H9 (cell line): ENCODE data around the gene H6PD. TPM values are rescaled to one million over a fixed set of nuclear protein-coding genes. Genes with fewer than 3 reads are reported as not detected.

Experiments used
- DNase-seq: peaks from one replicate; pipeline ENCODE4 v3.0.0-alpha.2; 2017
- H2AFZ ChIP-seq: one replicate; pipeline ENCODE4 v1.6.1; 2013; ENCODE audit warnings: mild to moderate bottlenecking, low read length, control low read depth, moderate library complexity
- H2AK5ac ChIP-seq: 2 replicates; pipeline ENCODE4 v1.6.1; 2013; ENCODE audit warnings: low read length, control low read depth, mixed read lengths; ENCODE audit not compliant: insufficient read length
- H2BK120ac ChIP-seq: one replicate; pipeline ENCODE4 v1.6.1; 2013; ENCODE audit warnings: low read depth, mild to moderate bottlenecking, low read length, control low read depth, inconsistent platforms; ENCODE audit not compliant: poor library complexity, severe bottlenecking
- H2BK12ac ChIP-seq: 2 replicates; pipeline ENCODE4 v1.6.1; 2013; ENCODE audit warnings: low read length, control low read depth, mixed read lengths, low read depth; ENCODE audit not compliant: insufficient read length
- H2BK15ac ChIP-seq: 2 replicates; pipeline ENCODE4 v1.6.1; 2013; ENCODE audit warnings: low read depth, low read length, control low read depth
- H2BK20ac ChIP-seq: one replicate; pipeline ENCODE4 v1.6.1; 2013; ENCODE audit warnings: low read depth, mild to moderate bottlenecking, low read length, control low read depth, inconsistent platforms; ENCODE audit not compliant: poor library complexity, severe bottlenecking
- H2BK5ac ChIP-seq: 2 replicates; pipeline ENCODE4 v1.6.1; 2013; ENCODE audit warnings: low read length, control low read depth, mixed read lengths; ENCODE audit not compliant: insufficient read length
- H3K14ac ChIP-seq: 2 replicates; pipeline ENCODE4 v1.6.1; 2013; ENCODE audit warnings: low read length, control low read depth; ENCODE audit not compliant: insufficient read depth
- H3K18ac ChIP-seq: 2 replicates; pipeline ENCODE4 v1.6.1; 2013; ENCODE audit warnings: low read depth, mild to moderate bottlenecking, mixed read lengths, low read length, control low read depth; ENCODE audit not compliant: insufficient read length
- H3K23ac ChIP-seq: 2 replicates; pipeline ENCODE4 v1.6.1; 2013; ENCODE audit warnings: low read length, control low read depth, mixed read lengths, low read depth; ENCODE audit not compliant: insufficient read length
- H3K23me2 ChIP-seq: 2 replicates; pipeline ENCODE4 v1.6.1; 2013; ENCODE audit warnings: low read depth, mild to moderate bottlenecking, mixed read lengths, low read length, control low read depth; ENCODE audit not compliant: insufficient read length, poor library complexity, severe bottlenecking
- H3K27ac ChIP-seq: 2 replicates; pipeline ENCODE4 v1.5.1; 2013; ENCODE audit warnings: low read length, control low read depth, mixed read lengths, low read depth; ENCODE audit not compliant: insufficient read length
- H3K27me3 ChIP-seq: 2 replicates; pipeline ENCODE4 v1.6.1; 2013; ENCODE audit warnings: low read length, control low read depth, inconsistent platforms; ENCODE audit not compliant: insufficient read depth
- H3K4ac ChIP-seq: 2 replicates; pipeline ENCODE4 v1.6.1; 2013; ENCODE audit warnings: low read depth, mild to moderate bottlenecking, control low read depth, inconsistent platforms, low read length, moderate library complexity
- H3K4me1 ChIP-seq: 2 replicates; pipeline ENCODE4 v1.6.1; 2013; ENCODE audit warnings: low read length, control low read depth, inconsistent platforms; ENCODE audit not compliant: insufficient read depth
- H3K4me2 ChIP-seq: 2 replicates; pipeline ENCODE4 v1.6.1; 2013; ENCODE audit warnings: low read length, control low read depth, mixed read lengths; ENCODE audit not compliant: insufficient read length, insufficient read depth
- H3K56ac ChIP-seq: 2 replicates; pipeline ENCODE4 v1.6.1; 2013; ENCODE audit warnings: low read depth, mild to moderate bottlenecking, mixed read lengths, low read length, control low read depth; ENCODE audit not compliant: insufficient read length
- H3K79me1 ChIP-seq: 2 replicates; pipeline ENCODE4 v1.6.1; 2013; ENCODE audit warnings: low read depth, mild to moderate bottlenecking, moderate library complexity, low read length, control low read depth, inconsistent platforms; ENCODE audit not compliant: insufficient read depth, poor library complexity, severe bottlenecking
- H3K79me2 ChIP-seq: 2 replicates; pipeline ENCODE4 v1.6.1; 2013; ENCODE audit warnings: low read length, control low read depth, inconsistent platforms; ENCODE audit not compliant: insufficient read depth
- H3K9ac ChIP-seq: 2 replicates; pipeline ENCODE4 v1.6.1; 2013; ENCODE audit warnings: low read length, control low read depth, mixed read lengths; ENCODE audit not compliant: insufficient read length; ENCODE audit errors: extremely low read depth
- H3K9me3 ChIP-seq: one replicate; pipeline ENCODE4 v1.6.1; 2013; ENCODE audit warnings: low read depth, low read length, inconsistent platforms; ENCODE audit not compliant: control insufficient read depth
- H3T11ph ChIP-seq: one replicate; pipeline ENCODE4 v1.6.1; 2013; ENCODE audit warnings: mild to moderate bottlenecking, low read length, control low read depth, inconsistent platforms
- H4K20me1 ChIP-seq: one replicate; pipeline ENCODE4 v1.6.1; 2013; ENCODE audit not compliant: control insufficient read depth, insufficient read length, insufficient read depth
- H4K5ac ChIP-seq: 2 replicates; pipeline ENCODE4 v1.6.1; 2013; ENCODE audit warnings: low read depth, mild to moderate bottlenecking, mixed read lengths, low read length, control low read depth; ENCODE audit not compliant: insufficient read length
- H4K8ac ChIP-seq: replicated peaks from 2 replicates; pipeline ENCODE4 v1.6.1; 2013; ENCODE audit warnings: low read length, control low read depth, mixed read lengths, low read depth; ENCODE audit not compliant: insufficient read length
- H4K91ac ChIP-seq: 2 replicates; pipeline ENCODE4 v1.6.1; 2013; ENCODE audit warnings: low read depth, mild to moderate bottlenecking, moderate library complexity, mixed read lengths, low read length, control low read depth; ENCODE audit not compliant: insufficient read length
- H3K27ac Mint-ChIP-seq, 3 experiments: 2 replicates in 2 of 3; 3 replicates in 1 of 3; pipeline ENCODE4 v1.8.0; 2020 to 2021; ENCODE audit warnings: mixed read lengths in 3 of 3, mild to moderate bottlenecking in 1 of 3, moderate library complexity in 1 of 3
- H3K27me3 Mint-ChIP-seq: 2 replicates; pipeline ENCODE4 v1.8.0; 2021; ENCODE audit warnings: low read depth, mild to moderate bottlenecking, moderate library complexity, mixed read lengths
- H3K36me3 Mint-ChIP-seq, 3 experiments: 2 replicates in 2 of 3; 3 replicates in 1 of 3; pipeline ENCODE4 v1.8.0; 2020 to 2021; ENCODE audit warnings: low read depth in 3 of 3, mixed read lengths in 3 of 3; ENCODE audit not compliant: insufficient read depth in 1 of 3
- H3K4me1 Mint-ChIP-seq, 2 experiments: 2 replicates each; pipeline ENCODE4 v1.8.0; 2020; ENCODE audit warnings: mixed read lengths in 2 of 2
- H3K4me3 Mint-ChIP-seq, 2 experiments: 2 replicates in 1 of 2; 3 replicates in 1 of 2; pipeline ENCODE4 v1.8.0; 2020 to 2021; ENCODE audit warnings: mild to moderate bottlenecking in 2 of 2, mixed read lengths in 2 of 2, moderate library complexity in 1 of 2
- H3K9me3 Mint-ChIP-seq, 2 experiments: 2 replicates in 1 of 2; 3 replicates in 1 of 2; pipeline ENCODE4 v1.8.0; 2020; ENCODE audit warnings: mild to moderate bottlenecking in 2 of 2, mixed read lengths in 2 of 2, moderate library complexity in 1 of 2
- WGBS: extraction: QIAGEN DNeasy Blood & Tissue Kit; methylation state at CpG from one replicate; pipeline ENCODE4 v1.1.7; 2013; ENCODE audit warnings: missing lambda C conversion rate, low lambda C conversion rate, mixed read lengths; ENCODE audit not compliant: insufficient read length; ENCODE audit errors: extremely low coverage; 5-methylcytosine and 5-hydroxymethylcytosine counted together
- total RNA-seq: library from RNA; stranded (reverse); gene quantifications from 2 replicates; pipeline ENCODE4 v1.2.1, GENCODE V29; 2021
- TF ChIP-seq, protein P1 (sequence below): fragments of 200-600 bp; sonication (generic); conservative IDR thresholded peaks from 3 replicates; pipeline ENCODE4 v1.8.0; 2021; ENCODE audit warnings: antibody characterized with exemption, mild to moderate bottlenecking

H6PD gene
- total RNA-seq, 1 experiment from 2014 or later = 7.9 TPM

DNA sequence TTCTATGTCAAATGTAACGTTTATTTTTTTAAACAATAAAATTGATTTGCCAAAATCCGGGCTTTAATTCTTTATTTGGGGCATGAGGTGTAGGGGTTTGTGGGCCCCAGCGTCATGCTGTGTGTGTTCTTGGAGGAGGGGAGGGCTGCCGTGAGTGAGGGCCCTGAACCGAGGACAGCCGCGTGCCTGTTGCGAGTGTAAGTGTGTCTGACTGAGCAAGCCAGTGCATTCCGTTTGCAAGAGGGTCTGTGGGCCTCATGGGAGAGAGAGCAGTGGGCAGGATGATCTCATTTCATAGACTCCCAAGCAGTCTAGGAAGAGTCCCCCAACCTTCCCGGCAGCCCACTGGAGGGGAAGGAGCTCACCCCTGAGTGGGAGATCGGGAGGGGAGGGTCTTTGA, 36.7 kb downstream of the H6PD start:
- Histone ChIP-seq H4K8ac (no peak overlapping the region), H2BK120ac (no peak overlapping the region), H4K91ac (no peak overlapping the region), H3K14ac (no peak overlapping the region; the same call in 1 of the 2 replicates), H3T11ph (no peak overlapping the region), H3K18ac (no peak overlapping the region), H2BK5ac (no peak overlapping the region), H4K20me1 (no peaks in the 10 kb centered on the region), H3K4me2 (no peak overlapping the region), H3K23me2 (no peaks in the 10 kb centered on the region), H3K79me2 (no peaks in the 10 kb centered on the region), H3K4me1 (no peaks in the 10 kb centered on the region), H3K9me3 (no peaks in the 10 kb centered on the region), H3K79me1 (no peaks in the 10 kb centered on the region), H4K5ac (no peak overlapping the region), H3K27me3 (no peaks in the 10 kb centered on the region), H3K27ac (no peak overlapping the region), H2AFZ (no peak overlapping the region), H3K23ac (no peak overlapping the region), H2AK5ac (no peak overlapping the region), H2BK20ac (no peak overlapping the region), H3K4ac (no peak overlapping the region), H3K9ac (no peak overlapping the region), H2BK12ac (no peak overlapping the region), H2BK15ac (no peak overlapping the region), H3K56ac (no peak overlapping the region)
- Mint-ChIP-seq H3K27me3 (peaks cover 2% of the 10 kb centered on the region), H3K27ac (no peak overlapping the region), H3K9me3 (no peaks in the 10 kb centered on the region), H3K4me1 (peaks cover 23 to 43% of the 10 kb centered on the region in 2 experiments), H3K36me3 (no peaks in the 10 kb centered on the region), H3K4me3 (no peak overlapping the region)
- TF ChIP-seq, protein P1, sequence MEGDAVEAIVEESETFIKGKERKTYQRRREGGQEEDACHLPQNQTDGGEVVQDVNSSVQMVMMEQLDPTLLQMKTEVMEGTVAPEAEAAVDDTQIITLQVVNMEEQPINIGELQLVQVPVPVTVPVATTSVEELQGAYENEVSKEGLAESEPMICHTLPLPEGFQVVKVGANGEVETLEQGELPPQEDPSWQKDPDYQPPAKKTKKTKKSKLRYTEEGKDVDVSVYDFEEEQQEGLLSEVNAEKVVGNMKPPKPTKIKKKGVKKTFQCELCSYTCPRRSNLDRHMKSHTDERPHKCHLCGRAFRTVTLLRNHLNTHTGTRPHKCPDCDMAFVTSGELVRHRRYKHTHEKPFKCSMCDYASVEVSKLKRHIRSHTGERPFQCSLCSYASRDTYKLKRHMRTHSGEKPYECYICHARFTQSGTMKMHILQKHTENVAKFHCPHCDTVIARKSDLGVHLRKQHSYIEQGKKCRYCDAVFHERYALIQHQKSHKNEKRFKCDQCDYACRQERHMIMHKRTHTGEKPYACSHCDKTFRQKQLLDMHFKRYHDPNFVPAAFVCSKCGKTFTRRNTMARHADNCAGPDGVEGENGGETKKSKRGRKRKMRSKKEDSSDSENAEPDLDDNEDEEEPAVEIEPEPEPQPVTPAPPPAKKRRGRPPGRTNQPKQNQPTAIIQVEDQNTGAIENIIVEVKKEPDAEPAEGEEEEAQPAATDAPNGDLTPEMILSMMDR = no peak
- DNase-seq = no peak
- no CpG with 5 or more reads among the region's 11 CpGs for WGBS
